ENCODE measurements around the gene GIMD1. TPM values are rescaled to one million over a fixed set of nuclear protein-coding genes. Genes with fewer than 3 reads are reported as not detected.
"Not testable (repeated sequence)": the region's sequence is repeated elsewhere in the genome, so short reads cannot be mapped to it uniquely, and the experiment has no call there.

Gene GIMD1
- total RNA-seq, 2 experiments from 2014 or later: not detected

GRCh38 chr4:106353786-106354185 lies 14.8 kb downstream of the GIMD1 start:
- POLR2A ChIA-PET: no interaction called here
- CTCF ChIA-PET: no interaction called here

GRCh38 chr4:106351016-106351415 lies 17.6 kb downstream of the GIMD1 start:
- ChIA-PET POLR2A (no interaction called here), CTCF (no interaction called here)

- ChIA-PET POLR2A (no interaction called here), CTCF (no interaction called here)
Measured at GRCh38 chr4:106347167-106347566, 21.4 kb downstream of the GIMD1 start.

GRCh38 chr4:106344647-106344970 lies 24.0 kb downstream of the GIMD1 start:
- POLR2A ChIA-PET: no interaction called here
- CTCF ChIA-PET: no interaction called here

- ChIA-PET CTCF (no interaction called here), POLR2A (no interaction called here)
Measured at GRCh38 chr4:106343865-106344646, 24.5 kb downstream of the GIMD1 start.

GRCh38 chr4:106340774-106341173 lies 27.8 kb downstream of the GIMD1 start:
- CTCF ChIA-PET: no interaction called here
- POLR2A ChIA-PET: no interaction called here

GRCh38 chr4:106339431-106339830 lies 29.1 kb downstream of the GIMD1 start:
- CTCF ChIA-PET: no interaction called here
- POLR2A ChIA-PET: no interaction called here

GRCh38 chr4:106338671-106339070 lies 29.9 kb downstream of the GIMD1 start:
- ChIA-PET CTCF (interaction anchor here (0.9 kb wide), 1 partner anchor 50 kb away, joined by 3 read pairs; no protein-coding TSS in a partner anchor), POLR2A (no interaction called here)

- ChIA-PET CTCF (interaction anchor here (0.9 kb wide), 1 partner anchor 49 kb away, joined by 3 read pairs; no protein-coding TSS in a partner anchor), POLR2A (no interaction called here)
Measured at GRCh38 chr4:106337916-106338315, 30.7 kb downstream of the GIMD1 start.

GRCh38 chr4:106336618-106337017 lies 32.0 kb downstream of the GIMD1 start:
- ChIA-PET POLR2A (no interaction called here), CTCF (no interaction called here)

- CTCF ChIA-PET: no interaction called here
- POLR2A ChIA-PET: interaction anchor here (0.7 kb wide), 1 partner anchor 19 kb away, joined by 3 read pairs; the partner anchor contains the start of genes AIMP1 and TBCK
Measured at GRCh38 chr4:106334741-106335470, 33.7 kb downstream of the GIMD1 start.

GRCh38 chr4:106333186-106333585 lies 35.4 kb downstream of the GIMD1 start:
- ChIA-PET CTCF (no interaction called here), POLR2A (no interaction called here)

- ChIA-PET POLR2A (interaction anchor here (0.7 kb wide), 1 partner anchor 1337 kb away, joined by 4 read pairs; no protein-coding TSS in a partner anchor), CTCF (interaction anchor here (0.7 kb wide), 2 partner anchors 11 kb away, joined by 3 read pairs; no protein-coding TSS in a partner anchor)
Measured at GRCh38 chr4:106329041-106329618, 39.4 kb downstream of the GIMD1 start.

- ChIA-PET CTCF (no interaction called here), POLR2A (no interaction called here)
Measured at GRCh38 chr4:106325800-106326199, 42.8 kb downstream of the GIMD1 start.

- POLR2A ChIA-PET: no interaction called here
- CTCF ChIA-PET: no interaction called here
Measured at GRCh38 chr4:106323119-106323518, 45.5 kb downstream of the GIMD1 start.

GRCh38 chr4:106321814-106322213 lies 46.8 kb downstream of the GIMD1 start:
- POLR2A ChIA-PET, CTCF ChIA-PET: not testable (repeated sequence)

GRCh38 chr4:106321168-106321567 lies 47.4 kb downstream of the GIMD1 start:
- CTCF ChIA-PET: not testable (repeated sequence)

GRCh38 chr4:106320235-106320634 lies 48.3 kb downstream of the GIMD1 start:
- CTCF ChIA-PET: no interaction called here
- POLR2A ChIA-PET: no interaction called here

More at GRCh38 chr4:106321168-106321567, 47.4 kb downstream of the GIMD1 start:
- POLR2A ChIA-PET: not testable (repeated sequence)

- ChIA-PET CTCF (interaction anchor here (0.7 kb wide), 1 partner anchor 10 kb away, joined by 3 read pairs; no protein-coding TSS in a partner anchor), POLR2A (no interaction called here)
Measured at GRCh38 chr4:106318511-106318910, 50.1 kb downstream of the GIMD1 start.

- POLR2A ChIA-PET: no interaction called here
- CTCF ChIA-PET: no interaction called here
Measured at GRCh38 chr4:106317815-106318214, 50.8 kb downstream of the GIMD1 start.
